ENCODE results near the gene MAPK1.

GRCh38 chr22:21903283-21903682 is 35.8 kb upstream of the MAPK1 start:
- no peak for TF ChIP-seq POLR2A (IDR thresholded peaks at IDR 0.05; ENCODE audit: low read depth, low read length)
- no peak for TF ChIP-seq CTCF (IDR thresholded peaks at IDR 0.05; ENCODE audit: extremely low read depth in 1 of 2, insufficient read depth in 1 of 2, low read depth in 1 of 2, low read length in 2 of 2)
- no peak for TF ChIP-seq MAX (IDR thresholded peaks at IDR 0.05; ENCODE audit: insufficient read depth, insufficient read length)
- TF ChIP-seq EZH2 (IDR thresholded peaks at IDR 0.05; ENCODE audit: borderline replicate concordance, low read depth, low read length, severe bottlenecking), result no peak
- no peak for TF ChIP-seq MYC (IDR thresholded peaks at IDR 0.05; ENCODE audit: low read depth, low read length)
- no peak for TF ChIP-seq JUN (IDR thresholded peaks at IDR 0.05; ENCODE audit: borderline replicate concordance, insufficient read depth, insufficient read length, low read depth)
- TF ChIP-seq POLR2AphosphoS5 (IDR thresholded peaks at IDR 0.05; ENCODE audit: insufficient read depth, low read depth, low read length), result no peak
- no peak for TF ChIP-seq GATA2 (IDR thresholded peaks at IDR 0.05; ENCODE audit: insufficient read depth, insufficient read length, low read depth, low read length)

All from endothelial cell of umbilical vein (primary cell).